ENCODE measurements around the gene TAMALIN.
A peak's percentile ranks its signal among the peaks of the same experiment; 100 is the strongest.

Gene TAMALIN

GRCh38 chr12:52055731-52056711, 49.3 kb downstream of the TAMALIN start:
- no peak for DNase-seq (ENCODE audit: low read depth)

GRCh38 chr12:52056801-52057637, 50.3 kb downstream of the TAMALIN start:
- DNase-seq (ENCODE audit: low read depth), result no peak

- DNase-seq (ENCODE audit: low read depth), result no peak
These were observed 51.2 kb downstream of the TAMALIN start for GRCh38 chr12:52057638-52058576.

GRCh38 chr12:52058631-52059361, 52.0 kb downstream of the TAMALIN start:
- no peak for DNase-seq (ENCODE audit: low read depth)

GRCh38 chr12:52059582-52060497, 53.1 kb downstream of the TAMALIN start:
- no peak for DNase-seq (ENCODE audit: low read depth)

GRCh38 chr12:52060498-52061177, 53.9 kb downstream of the TAMALIN start:
- no peak for DNase-seq (ENCODE audit: low read depth)

GRCh38 chr12:52061470-52062166, 54.9 kb downstream of the TAMALIN start:
- DNase-seq (ENCODE audit: low read depth), result no peak

- no peak for DNase-seq (ENCODE audit: low read depth)
These were observed 55.7 kb downstream of the TAMALIN start for GRCh38 chr12:52062167-52063081.

GRCh38 chr12:52063082-52063924, 56.6 kb downstream of the TAMALIN start:
- DNase-seq (ENCODE audit: low read depth), result no peak

- DNase-seq (ENCODE audit: low read depth), result peak; percentile 85
These were observed 57.4 kb downstream of the TAMALIN start for GRCh38 chr12:52063981-52064649.
